Transverse colon (tissue), 4 donors: ENCODE results near the gene SDC3. TPM values are rescaled to one million over a fixed set of nuclear protein-coding genes. Genes with fewer than 3 reads are reported as not detected.
A peak's percentile ranks its signal among the peaks of the same experiment; 100 is the strongest.

Source experiments
- DNase-seq: peaks from one replicate; pipeline ENCODE4 v3.0.0-alpha.2; 2019
- H3K27ac ChIP-seq, 4 donors: fragments of 200-600 bp; sonication (generic); 2 replicates each; pipeline ENCODE4 v1.5.1; 2016 to 2018; ENCODE audit warnings: inconsistent platforms in 4 of 4
- H3K27me3 ChIP-seq: fragments of 200-600 bp; sonication (generic); 2 replicates; pipeline ENCODE4 v1.5.1; 2017; ENCODE audit warnings: inconsistent platforms
- H3K36me3 ChIP-seq, 4 donors: fragments of 200-600 bp; sonication (generic); 2 replicates each; pipeline ENCODE4 v1.5.1; 2017 to 2019; ENCODE audit warnings: inconsistent platforms in 4 of 4
- H3K4me1 ChIP-seq, 4 donors: fragments of 200-600 bp; sonication (generic); 2 replicates each; pipeline ENCODE4 v1.5.1; 2017 to 2020; ENCODE audit warnings: inconsistent platforms in 4 of 4
- H3K4me3 ChIP-seq, 4 donors: fragments of 200-600 bp; sonication (generic); 1 replicate in 1 of 4; 2 replicates in 3 of 4; pipeline versions ENCODE4 v1.5.1 to v1.6.1; 2017 to 2019; ENCODE audit warnings: inconsistent platforms in 4 of 4
- H3K9me3 ChIP-seq, 2 donors: fragments of 200-600 bp; sonication (generic); 2 replicates each; pipeline ENCODE4 v1.5.1; 2017 to 2019; ENCODE audit warnings: inconsistent platforms in 2 of 2
- EP300 ChIP-seq: sonication (generic); formaldehyde crosslinking; IDR thresholded peaks from one replicate; pipeline ENCODE4 v1.6.1; 2017; ENCODE audit warnings: antibody characterized with exemption, low read depth
- POLR2A ChIP-seq: fragments of 450-650 bp; IDR thresholded peaks from one replicate; pipeline ENCODE4 v1.6.1; 2016; ENCODE audit warnings: antibody characterized with exemption, mild to moderate bottlenecking, moderate library complexity
- POLR2AphosphoS5 ChIP-seq, 3 donors: sonication (generic); formaldehyde crosslinking; IDR thresholded peaks; one replicate each; pipeline ENCODE4 v1.6.1; 2016; ENCODE audit warnings: antibody characterized with exemption in 3 of 3
- WGBS, 2 donors: methylation state at CpG; one replicate each; pipeline ENCODE4 v1.1.5; 2018; ENCODE audit warnings: low coverage in 1 of 2; 5-methylcytosine and 5-hydroxymethylcytosine counted together
- in situ Hi-C, 4 donors: fragments of 200-750 bp; cut with MboI; loops; one replicate each; pipeline versions ENCODE4 v1.15.0 to v1.15.1; 2017; ENCODE audit warnings: low sequenced_read_pairs in 3 of 4, low pct_ligation_motif_present in 1 of 4, low pct_unique_long_range_greater_than_20kb in 1 of 4
- intact Hi-C: fragments of 100-400 bp; cut with DNase I; formaldehyde crosslinking; loops from one replicate; pipeline ENCODE4 v1.15.1; 2023; ENCODE audit warnings: low total_unique reads
- total RNA-seq, 4 donors: library from RNA; depleted of rRNA; stranded (reverse); fragments of >200 nt; gene quantifications; one replicate each; pipeline ENCODE4 v1.1.0, GENCODE V29; 2016
- TF ChIP-seq, protein P1 (sequence below), 5 experiments: fragments of 200-600 bp in 3 of 5; fragments of 450-650 bp in 2 of 5; sonication (generic) in 3 of 5; IDR thresholded peaks; 1 replicate in 2 of 5; 2 replicates in 3 of 5; pipeline ENCODE4 v1.5.1; 2016 to 2017; ENCODE audit warnings: antibody characterized with exemption in 5 of 5, inconsistent platforms in 3 of 5, mild to moderate bottlenecking in 2 of 5, moderate library complexity in 1 of 5

SDC3 gene
- total RNA-seq, 4 donors from 2014 or later = 7.9 to 35.4 (median 10.1) TPM

DNA sequence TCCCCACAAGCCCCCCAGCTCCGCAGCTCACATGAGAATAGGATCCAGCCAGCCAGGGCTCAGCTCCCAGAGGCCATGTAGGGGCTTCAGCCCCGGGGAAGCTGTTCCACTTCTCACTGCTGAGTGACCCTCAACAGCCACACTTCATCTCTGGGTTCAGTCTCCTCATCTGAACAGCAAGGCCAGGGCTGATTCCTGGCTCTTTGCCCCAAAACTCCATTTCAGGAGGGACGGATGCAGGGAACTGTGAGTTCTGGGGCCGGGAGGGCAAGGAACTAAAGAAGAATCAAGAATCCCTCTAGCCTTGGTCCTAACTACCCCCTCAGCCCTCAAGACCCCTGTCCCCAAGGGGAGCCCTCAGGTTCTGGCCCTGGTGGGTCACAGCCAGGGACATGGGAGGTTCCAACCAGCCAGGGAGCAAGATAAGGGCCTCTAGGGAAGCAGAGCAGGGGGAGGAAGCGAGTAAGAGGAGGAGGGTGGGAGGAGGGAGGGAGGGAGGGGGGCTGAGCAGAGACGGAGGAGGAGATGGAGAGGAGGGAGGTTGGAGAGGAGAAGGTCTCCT, 13.1 kb downstream of the SDC3 start:
- Histone ChIP-seq H3K4me1 (peaks cover 0 to 24% (median 18%) of the 10 kb centered on the region in 4 donors), H3K27ac (peak overlapping the region; percentile 53 to 93 (median 70)), H3K27me3 (no peaks in the 10 kb centered on the region), H3K9me3 (no peaks in the 10 kb centered on the region), H3K36me3 (no peaks in the 10 kb centered on the region), H3K4me3 (no peak overlapping the region)
- intact Hi-C loops (no loop called here), in situ Hi-C loops (no loop called here)
- DNase-seq = no peak
- 0 to 44% methylated on average over 1 to 6 of the region's 6 CpGs for WGBS, 2 donors
- TF ChIP-seq, protein P1, sequence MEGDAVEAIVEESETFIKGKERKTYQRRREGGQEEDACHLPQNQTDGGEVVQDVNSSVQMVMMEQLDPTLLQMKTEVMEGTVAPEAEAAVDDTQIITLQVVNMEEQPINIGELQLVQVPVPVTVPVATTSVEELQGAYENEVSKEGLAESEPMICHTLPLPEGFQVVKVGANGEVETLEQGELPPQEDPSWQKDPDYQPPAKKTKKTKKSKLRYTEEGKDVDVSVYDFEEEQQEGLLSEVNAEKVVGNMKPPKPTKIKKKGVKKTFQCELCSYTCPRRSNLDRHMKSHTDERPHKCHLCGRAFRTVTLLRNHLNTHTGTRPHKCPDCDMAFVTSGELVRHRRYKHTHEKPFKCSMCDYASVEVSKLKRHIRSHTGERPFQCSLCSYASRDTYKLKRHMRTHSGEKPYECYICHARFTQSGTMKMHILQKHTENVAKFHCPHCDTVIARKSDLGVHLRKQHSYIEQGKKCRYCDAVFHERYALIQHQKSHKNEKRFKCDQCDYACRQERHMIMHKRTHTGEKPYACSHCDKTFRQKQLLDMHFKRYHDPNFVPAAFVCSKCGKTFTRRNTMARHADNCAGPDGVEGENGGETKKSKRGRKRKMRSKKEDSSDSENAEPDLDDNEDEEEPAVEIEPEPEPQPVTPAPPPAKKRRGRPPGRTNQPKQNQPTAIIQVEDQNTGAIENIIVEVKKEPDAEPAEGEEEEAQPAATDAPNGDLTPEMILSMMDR (IDR thresholded peaks at IDR 0.05) = no peak
- TF ChIP-seq POLR2AphosphoS5 (IDR thresholded peaks at IDR 0.05) = no peak
- no peak for TF ChIP-seq EP300
- TF ChIP-seq POLR2A = no peak

DNA sequence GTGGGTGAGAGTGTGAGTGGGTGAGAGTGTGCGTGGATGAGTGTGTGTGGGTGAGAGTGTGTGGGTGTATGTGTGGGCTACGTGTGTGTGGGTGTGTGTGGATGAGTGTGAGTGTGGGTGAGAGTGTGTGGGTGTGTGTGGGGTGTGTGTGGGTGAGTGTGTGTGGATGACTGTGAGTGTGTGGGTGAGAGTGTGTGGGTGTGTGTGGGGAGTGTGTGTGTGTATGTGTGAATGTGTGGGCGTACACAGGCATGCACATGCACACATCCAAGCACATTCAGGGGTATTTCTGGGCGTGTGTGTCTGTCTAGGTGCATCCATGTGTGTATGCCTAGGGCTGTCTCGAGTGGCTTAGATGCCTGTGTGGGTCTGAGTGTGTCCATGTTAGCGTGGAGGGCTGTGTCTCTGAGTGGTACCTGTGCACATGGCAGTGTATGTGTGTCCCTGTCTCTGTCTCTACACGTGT, 14.0 kb downstream of the SDC3 start:
- no peaks in the 10 kb centered on the region for H3K36me3 ChIP-seq
- H3K27ac ChIP-seq = peak overlapping the region in 3 of 4 donors; percentile 67 to 93 (median 72)
- in situ Hi-C loops = no loop called here
- H3K4me1 ChIP-seq = peaks cover 0 to 25% (median 18%) of the 10 kb centered on the region in 4 donors
- DNase-seq = no peak
- H3K27me3 ChIP-seq = no peaks in the 10 kb centered on the region
- TF ChIP-seq POLR2AphosphoS5 (IDR thresholded peaks at IDR 0.05) (no peak), EP300 (no peak), POLR2A (no peak)
- TF ChIP-seq, protein P1 (IDR thresholded peaks at IDR 0.05) = no peak
- H3K9me3 ChIP-seq = no peaks in the 10 kb centered on the region
- intact Hi-C loops = no loop called here
- no peak overlapping the region for H3K4me3 ChIP-seq
- WGBS, 2 donors = 65% methylated on average over 6 to 7 of the region's 7 CpGs

DNA sequence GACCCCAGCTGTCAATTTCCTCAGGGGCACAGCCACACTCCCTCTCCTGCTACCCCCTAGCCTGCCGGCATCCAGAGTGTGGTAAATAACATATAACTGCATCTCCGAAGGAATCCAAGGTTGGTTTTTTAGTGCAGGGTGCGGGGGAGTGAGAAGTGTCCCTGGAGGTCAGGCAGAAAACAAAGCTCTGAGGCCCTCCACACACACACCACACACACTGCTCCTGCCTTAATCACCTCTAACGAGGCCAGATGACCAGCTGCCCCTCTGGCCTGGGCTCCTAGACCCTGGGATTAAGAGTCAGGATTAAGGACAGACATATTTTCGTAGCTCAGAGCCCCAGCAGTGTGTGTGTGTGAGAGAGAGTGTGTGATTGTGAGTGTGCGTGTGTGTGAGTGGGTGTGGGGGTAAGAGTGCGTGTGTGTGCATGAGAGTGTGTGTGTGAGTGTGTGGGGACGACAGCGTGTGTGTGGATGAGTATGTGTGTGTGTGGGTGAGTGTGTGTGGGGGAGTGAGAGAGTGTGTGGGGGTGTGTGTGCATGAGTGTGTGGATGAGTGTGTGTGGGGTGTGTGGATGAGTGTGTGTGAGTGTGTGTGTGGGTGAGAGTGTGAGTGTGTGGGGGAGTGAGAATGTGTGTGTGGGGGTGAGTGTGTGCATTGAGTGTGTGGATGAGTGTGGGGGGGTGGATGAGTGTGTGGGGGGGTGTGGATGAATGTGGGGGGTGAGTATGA, 14.6 kb downstream of the SDC3 start:
- TF ChIP-seq POLR2AphosphoS5 (IDR thresholded peaks at IDR 0.05) (no peak), EP300 (no peak), POLR2A (no peak)
- Histone ChIP-seq H3K36me3 (no peaks in the 10 kb centered on the region), H3K4me1 (peaks cover 4 to 31% (median 24%) of the 10 kb centered on the region in 4 donors), H3K27me3 (no peaks in the 10 kb centered on the region), H3K9me3 (no peaks in the 10 kb centered on the region), H3K4me3 (no peak overlapping the region), H3K27ac (peak overlapping the region in 3 of 4 donors; percentile 50 to 93 (median 56))
- DNase-seq = no peak
- 68% methylated on average over 9 of the region's 9 CpGs; no CpG with 5 or more reads in 1 of the 2 donors for WGBS, 2 donors
- intact Hi-C loops (no loop called here), in situ Hi-C loops (no loop called here)

DNA sequence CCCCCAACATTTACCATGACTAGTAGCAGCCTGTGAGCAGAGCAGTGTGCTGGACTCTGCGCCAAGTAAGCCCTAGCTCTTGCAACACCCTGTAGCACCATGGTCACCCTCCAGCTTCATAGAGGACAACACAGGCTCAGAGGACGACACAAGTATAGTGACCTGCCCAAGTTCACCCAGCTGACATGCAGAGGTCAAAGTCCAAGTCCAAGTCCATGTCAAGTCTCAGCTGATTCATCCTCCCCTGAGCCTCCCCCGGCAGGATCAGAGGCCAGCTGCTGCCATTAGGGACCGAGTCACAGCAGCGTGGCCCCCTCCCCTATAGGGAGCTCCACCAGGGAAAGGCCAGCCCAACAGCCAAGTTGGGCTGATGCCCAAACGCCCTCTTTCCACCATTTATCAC, 15.9 kb downstream of the SDC3 start:
- TF ChIP-seq EP300 (no peak), POLR2A (no peak), POLR2AphosphoS5 (IDR thresholded peaks at IDR 0.05) (no peak)
- TF ChIP-seq, protein P1 (IDR thresholded peaks at IDR 0.05) = no peak
- in situ Hi-C loops (no loop called here), intact Hi-C loops (no loop called here)
- Histone ChIP-seq H3K4me1 (peaks cover 8 to 43% (median 36%) of the 10 kb centered on the region in 4 donors), H3K27me3 (no peaks in the 10 kb centered on the region), H3K27ac (peak overlapping the region; percentile 11 to 93 (median 70)), H3K4me3 (no peak overlapping the region), H3K9me3 (no peaks in the 10 kb centered on the region), H3K36me3 (no peaks in the 10 kb centered on the region)
- DNase-seq = no peak
- WGBS, 2 donors = 84% methylated on average over 6 of the region's 6 CpGs; no CpG with 5 or more reads in 1 of the 2 donors
